Measurements from ENCODE around the gene DNAH12. TPM values are rescaled to one million over a fixed set of nuclear protein-coding genes. Genes with fewer than 3 reads are reported as not detected.

DNAH12 gene
- total RNA-seq, 1 experiment from 2014 or later = 0.45 TPM

GRCh38 chr3:57545636-57546268, 1.6 kb upstream of the DNAH12 start:
- TF ChIP-seq, protein P1, sequence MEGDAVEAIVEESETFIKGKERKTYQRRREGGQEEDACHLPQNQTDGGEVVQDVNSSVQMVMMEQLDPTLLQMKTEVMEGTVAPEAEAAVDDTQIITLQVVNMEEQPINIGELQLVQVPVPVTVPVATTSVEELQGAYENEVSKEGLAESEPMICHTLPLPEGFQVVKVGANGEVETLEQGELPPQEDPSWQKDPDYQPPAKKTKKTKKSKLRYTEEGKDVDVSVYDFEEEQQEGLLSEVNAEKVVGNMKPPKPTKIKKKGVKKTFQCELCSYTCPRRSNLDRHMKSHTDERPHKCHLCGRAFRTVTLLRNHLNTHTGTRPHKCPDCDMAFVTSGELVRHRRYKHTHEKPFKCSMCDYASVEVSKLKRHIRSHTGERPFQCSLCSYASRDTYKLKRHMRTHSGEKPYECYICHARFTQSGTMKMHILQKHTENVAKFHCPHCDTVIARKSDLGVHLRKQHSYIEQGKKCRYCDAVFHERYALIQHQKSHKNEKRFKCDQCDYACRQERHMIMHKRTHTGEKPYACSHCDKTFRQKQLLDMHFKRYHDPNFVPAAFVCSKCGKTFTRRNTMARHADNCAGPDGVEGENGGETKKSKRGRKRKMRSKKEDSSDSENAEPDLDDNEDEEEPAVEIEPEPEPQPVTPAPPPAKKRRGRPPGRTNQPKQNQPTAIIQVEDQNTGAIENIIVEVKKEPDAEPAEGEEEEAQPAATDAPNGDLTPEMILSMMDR (IDR thresholded peaks at IDR 0.05; ENCODE audit: insufficient read depth in 1 of 2, low read depth in 1 of 2, low read length in 1 of 2, severe bottlenecking in 1 of 2, unreplicated experiment in 1 of 2) = no peak
- Mint-ChIP-seq H3K4me1 (ENCODE audit: low read depth, unreplicated experiment) (peaks cover 6% of the 10 kb centered on the region), H3K9me3 (ENCODE audit: unreplicated experiment) (no peaks in the 10 kb centered on the region), H3K27me3 (ENCODE audit: insufficient read depth, unreplicated experiment) (no peaks in the 10 kb centered on the region), H3K27ac (ENCODE audit: unreplicated experiment) (no peak overlapping the region), H3K4me3 (ENCODE audit: unreplicated experiment) (no peak overlapping the region), H3K36me3 (ENCODE audit: insufficient read depth, unreplicated experiment) (no peaks in the 10 kb centered on the region)
- Histone ChIP-seq H3K4me3 (ENCODE audit: low read depth, low read length) (no peak overlapping the region), H3K36me3 (ENCODE audit: control insufficient read depth, insufficient read depth, low read length) (no peaks in the 10 kb centered on the region), H3K4me1 (peaks cover 9% of the 10 kb centered on the region; the same call in 1 of the 2 replicates), H3K27me3 (replicated peaks; ENCODE audit: control insufficient read depth, insufficient read depth, low read length) (no peaks in the 10 kb centered on the region), H3K9me3 (no peaks in the 10 kb centered on the region)
- no peak for DNase-seq
- intact Hi-C loops (cut with micrococcal nuclease; ENCODE audit: unreplicated experiment) = loop anchor here (10.0 kb wide), 1 partner anchor 371 kb away; no protein-coding TSS in a partner anchor
- no TSS peak for BruUV-seq (replicated peaks)
- POLR2A ChIA-PET = no interaction called here
- CTCF ChIA-PET = no interaction called here

DNA sequence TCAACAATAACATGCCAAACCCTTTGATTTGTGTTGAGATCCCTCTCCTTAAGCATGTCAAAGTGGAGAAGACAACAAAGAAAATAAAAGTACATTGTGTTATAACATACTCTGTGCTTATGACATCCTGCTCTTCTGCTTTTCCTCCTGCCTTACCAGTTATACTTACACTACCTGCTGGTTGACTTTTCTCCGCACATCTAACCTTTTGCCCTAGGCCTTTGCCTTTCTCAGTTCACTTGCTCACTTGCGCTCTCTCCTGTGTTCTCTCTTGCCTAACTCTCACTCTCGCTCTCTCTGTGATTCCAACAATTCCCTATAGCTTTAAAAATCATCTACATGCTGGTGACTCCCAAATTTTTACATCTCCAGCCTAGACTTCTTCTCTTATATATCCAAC, 5.7 kb downstream of the DNAH12 start:
- Mint-ChIP-seq H3K36me3 (ENCODE audit: insufficient read depth, unreplicated experiment) (no peaks in the 10 kb centered on the region), H3K4me1 (ENCODE audit: low read depth, unreplicated experiment) (peaks cover 12% of the 10 kb centered on the region), H3K27me3 (ENCODE audit: insufficient read depth, unreplicated experiment) (no peaks in the 10 kb centered on the region), H3K27ac (ENCODE audit: unreplicated experiment) (no peak overlapping the region), H3K9me3 (ENCODE audit: unreplicated experiment) (no peaks in the 10 kb centered on the region), H3K4me3 (ENCODE audit: unreplicated experiment) (no peak overlapping the region)
- POLR2A ChIA-PET = interaction anchor here (0.7 kb wide), 1 partner anchor 18 kb away, joined by 3 read pairs; no protein-coding TSS in a partner anchor
- no peaks in the 10 kb centered on the region for H3K27me3 ChIP-seq (replicated peaks; ENCODE audit: control insufficient read depth, insufficient read depth, low read length)
- H3K36me3 ChIP-seq (ENCODE audit: control insufficient read depth, insufficient read depth, low read length) = no peaks in the 10 kb centered on the region
- no peak overlapping the region for H3K4me3 ChIP-seq (ENCODE audit: low read depth, low read length)
- no peaks in the 10 kb centered on the region for H3K9me3 ChIP-seq
- peaks cover 9% of the 10 kb centered on the region; the same call in 1 of the 2 replicates for H3K4me1 ChIP-seq
- BruUV-seq (replicated peaks) = no TSS peak
- CTCF ChIA-PET = interaction anchor here (0.9 to 1.0 kb wide), 2 partner anchors 17 to 141 kb away, joined by 3 to 6 read pairs; partner anchors contain the start of gene PDE12
- TF ChIP-seq, protein P1 (IDR thresholded peaks at IDR 0.05; ENCODE audit: insufficient read depth in 1 of 2, low read depth in 1 of 2, low read length in 1 of 2, severe bottlenecking in 1 of 2, unreplicated experiment in 1 of 2) = no peak
- intact Hi-C loops (cut with micrococcal nuclease; ENCODE audit: unreplicated experiment) = no loop called here
- peak in 1 of 2 experiments; percentile 61 for DNase-seq

- H3K36me3 ChIP-seq (ENCODE audit: control insufficient read depth, insufficient read depth, low read length) = no peaks in the 10 kb centered on the region
- no peaks in the 10 kb centered on the region for H3K27me3 ChIP-seq (replicated peaks; ENCODE audit: control insufficient read depth, insufficient read depth, low read length)
- H3K27ac Mint-ChIP-seq (ENCODE audit: unreplicated experiment) = peak overlapping the region; percentile 13
- CTCF ChIA-PET = no interaction called here
- H3K4me3 Mint-ChIP-seq (ENCODE audit: unreplicated experiment) = no peak overlapping the region
- no peak for DNase-seq
- no peaks in the 10 kb centered on the region for H3K9me3 Mint-ChIP-seq (ENCODE audit: unreplicated experiment)
- H3K4me1 ChIP-seq = peaks cover 25% of the 10 kb centered on the region
- H3K9me3 ChIP-seq = no peaks in the 10 kb centered on the region
- H3K27me3 Mint-ChIP-seq (ENCODE audit: insufficient read depth, unreplicated experiment) = no peaks in the 10 kb centered on the region
- peaks cover 36% of the 10 kb centered on the region for H3K4me1 Mint-ChIP-seq (ENCODE audit: low read depth, unreplicated experiment)
- no peak overlapping the region for H3K4me3 ChIP-seq (ENCODE audit: low read depth, low read length)
- POLR2A ChIA-PET = no interaction called here
- TF ChIP-seq, protein P1 (IDR thresholded peaks at IDR 0.05; ENCODE audit: insufficient read depth in 1 of 2, low read depth in 1 of 2, low read length in 1 of 2, severe bottlenecking in 1 of 2, unreplicated experiment in 1 of 2) = no peak
- intact Hi-C loops (cut with micrococcal nuclease; ENCODE audit: unreplicated experiment) = loop anchor here (5.0 kb wide), 1 partner anchor 78 kb away; no protein-coding TSS in a partner anchor
- BruUV-seq (replicated peaks) = no TSS peak
- no peaks in the 10 kb centered on the region for H3K36me3 Mint-ChIP-seq (ENCODE audit: insufficient read depth, unreplicated experiment)
Observed at GRCh38 chr3:57530071-57530608, 14.0 kb downstream of the DNAH12 start.

Measured in Caco-2 (cell line).